ENCODE results near the gene FHOD3. TPM values are rescaled to one million over a fixed set of nuclear protein-coding genes. Genes with fewer than 3 reads are reported as not detected.

Gene FHOD3
- total and polyA plus RNA-seq, 10 donors: 1.2 to 2.7 (median 1.9) TPM

DNA sequence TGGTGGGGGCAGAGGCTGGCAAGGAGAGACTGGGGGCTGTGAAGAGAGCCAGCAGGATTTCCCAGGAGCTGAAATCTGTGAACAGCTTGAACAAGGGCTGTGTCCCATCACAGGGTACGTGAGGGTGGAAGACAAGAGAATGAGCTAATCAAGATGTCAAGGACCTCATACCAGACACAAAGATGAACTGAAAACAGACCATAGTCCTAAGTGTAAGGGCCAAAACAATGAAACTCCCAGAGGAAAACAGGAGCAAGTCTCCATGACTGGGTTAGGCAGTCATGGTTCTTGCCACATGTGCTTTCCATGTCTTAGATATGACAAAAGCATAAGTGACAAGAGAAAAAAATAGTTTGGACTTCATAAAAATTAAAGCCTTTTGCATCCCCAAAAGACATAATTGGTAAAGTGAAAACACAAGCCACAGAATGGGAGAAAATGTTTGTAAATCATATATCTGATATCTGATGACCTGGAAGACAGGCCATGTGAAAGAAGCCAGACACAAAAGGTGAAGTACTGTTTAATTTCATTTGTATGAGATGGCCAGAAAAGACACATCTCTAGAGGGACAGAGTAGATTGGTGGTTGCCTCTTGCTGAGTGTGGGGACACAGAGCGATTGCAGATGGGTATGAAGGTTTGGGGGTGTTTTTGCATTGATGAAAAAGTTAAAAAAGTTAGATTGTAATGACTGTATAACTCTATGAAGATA, 67.6 kb downstream of the FHOD3 start:
- H3K4me3 ChIP-seq: no peak overlapping the region
- H3K27ac ChIP-seq: no peak overlapping the region
- intact Hi-C loops (cut with DNase I; ENCODE audit: low total_unique reads): no loop called here

DNA sequence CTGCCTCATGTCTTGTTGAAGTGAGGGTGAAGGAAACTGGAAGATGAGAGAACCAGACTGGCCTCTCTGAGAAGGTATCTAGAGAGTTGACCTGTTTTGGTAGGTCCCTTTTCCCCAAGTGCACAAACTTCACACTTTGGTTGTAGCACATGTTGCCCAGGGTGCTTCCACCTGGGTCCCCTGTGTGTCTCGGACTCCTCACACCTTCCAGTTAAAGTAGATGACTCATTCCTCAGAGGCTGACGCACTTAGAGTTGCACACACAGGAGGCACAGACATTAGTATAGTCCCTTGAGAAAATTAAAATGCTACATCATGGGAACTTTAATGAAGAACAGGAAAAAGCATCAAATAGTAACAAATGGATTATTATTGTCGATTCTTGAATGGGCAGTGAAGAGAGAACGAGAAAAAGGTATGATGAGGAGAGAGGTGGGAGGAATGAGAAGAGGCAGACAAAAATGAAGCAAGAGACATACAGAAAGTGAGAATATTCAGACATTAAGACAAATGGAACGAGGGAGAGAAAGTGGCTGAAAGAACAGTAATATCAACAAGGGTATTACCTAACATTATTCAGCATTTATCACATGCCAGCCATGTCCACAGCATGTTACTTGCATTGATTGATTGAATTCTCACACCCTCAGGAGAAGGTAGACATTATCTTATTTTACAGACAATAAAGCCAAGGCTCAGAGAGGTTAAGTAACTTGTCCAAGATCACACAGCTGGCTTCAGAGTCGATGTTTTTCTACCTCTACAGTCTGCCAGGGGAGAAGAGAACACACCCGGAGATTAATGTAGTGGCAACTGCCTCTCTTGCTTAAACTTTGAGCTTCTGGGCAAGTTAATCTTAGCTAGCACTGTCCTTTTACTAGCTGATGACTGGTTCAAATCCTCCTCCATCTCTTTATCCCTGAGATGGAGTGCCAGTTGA, 68.6 kb downstream of the FHOD3 start:
- DNase-seq: no peak
- Histone ChIP-seq H3K9me3 (peaks cover 0 to 8% (median 0%) of the 10 kb centered on the region in 8 donors), H3K36me3 (no peaks in the 10 kb centered on the region), H3K4me1 (peaks cover 0 to 6% (median 0%) of the 10 kb centered on the region in 6 donors), H3K4me3 (no peak overlapping the region), H3K27ac (no peak overlapping the region), H3K27me3 (replicated peaks in 1 of 7) (peaks cover 0 to 3% (median 0%) of the 10 kb centered on the region in 7 donors)
- WGBS, 5 donors: 82 to 91% (median 87%) methylated on average over 7 of the region's 7 CpGs
- TF ChIP-seq POLR2A (IDR thresholded peaks at IDR 0.05): no peak
- no peak for TF ChIP-seq POLR2AphosphoS5 (IDR thresholded peaks at IDR 0.05)
- TF ChIP-seq CTCF (IDR thresholded peaks at IDR 0.05 in 8 of 11, conservative IDR thresholded peaks at IDR 0.05 in 3 of 11): no peak
- intact Hi-C loops (cut with DNase I; ENCODE audit: low total_unique reads): no loop called here

More for the DNA sequence above, 67.6 kb downstream of the FHOD3 start:
- no peak for DNase-seq
- Histone ChIP-seq H3K36me3 (no peaks in the 10 kb centered on the region), H3K27me3 (replicated peaks in 1 of 7) (peaks cover 0 to 3% (median 0%) of the 10 kb centered on the region in 7 donors), H3K4me1 (peaks cover 0 to 6% (median 0%) of the 10 kb centered on the region in 6 donors), H3K9me3 (peaks cover 0 to 8% (median 0%) of the 10 kb centered on the region in 8 donors)
- WGBS, 5 donors: 49 to 76% (median 69%) methylated on average over 2 of the region's 2 CpGs
- TF ChIP-seq CTCF (IDR thresholded peaks at IDR 0.05 in 8 of 11, conservative IDR thresholded peaks at IDR 0.05 in 3 of 11) (no peak), POLR2AphosphoS5 (IDR thresholded peaks at IDR 0.05) (no peak), POLR2A (IDR thresholded peaks at IDR 0.05) (no peak)

DNA sequence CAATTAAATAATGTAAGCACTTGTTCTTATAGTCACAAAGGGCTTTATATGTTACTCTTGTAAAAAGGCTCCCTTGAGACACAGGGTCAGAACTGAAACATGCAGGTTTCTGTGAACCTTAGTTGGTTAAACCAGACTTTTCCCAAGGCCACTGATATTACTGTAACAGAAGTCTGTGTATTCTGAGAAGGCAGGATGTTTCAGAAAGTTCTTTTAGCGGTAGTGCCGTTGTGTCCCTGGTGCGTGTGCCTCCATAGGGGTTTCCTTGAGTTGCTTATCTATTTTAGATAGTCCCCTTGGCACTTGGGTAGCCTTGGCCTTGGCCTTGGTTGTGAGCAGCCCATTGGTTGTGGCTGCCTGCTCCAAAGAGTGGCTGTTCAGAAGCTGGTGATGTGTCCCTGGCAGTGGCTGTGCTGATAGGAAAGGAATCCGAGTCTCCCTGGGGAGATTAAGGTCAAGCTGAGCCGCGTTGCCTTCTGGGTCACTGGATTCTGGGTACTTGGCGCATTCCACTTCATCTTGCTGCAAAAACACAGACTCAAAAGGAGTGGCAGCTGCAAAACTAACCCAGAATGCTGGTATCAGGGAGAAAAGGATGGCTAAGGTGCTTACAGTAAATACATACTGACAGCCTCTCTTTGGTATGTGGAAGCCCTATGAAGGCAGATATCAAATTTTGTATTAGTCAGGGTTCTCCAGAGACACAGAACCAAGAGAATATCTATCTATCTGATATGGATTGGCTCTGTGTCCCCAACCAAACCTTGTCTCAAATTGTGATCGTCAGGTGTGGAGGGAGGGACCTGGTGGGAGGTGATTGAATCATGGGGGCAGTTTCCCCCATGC, 69.7 kb downstream of the FHOD3 start:
- WGBS, 5 donors: 46 to 78% (median 67%) methylated on average over 8 of the region's 8 CpGs
- Histone ChIP-seq H3K27me3 (replicated peaks in 1 of 7) (peaks cover 0 to 5% (median 0%) of the 10 kb centered on the region in 7 donors), H3K4me3 (no peak overlapping the region), H3K4me1 (peaks cover 0 to 6% (median 0%) of the 10 kb centered on the region in 6 donors), H3K9me3 (peaks cover 0 to 8% (median 0%) of the 10 kb centered on the region in 8 donors), H3K27ac (peak overlapping the region in 2 of 8 donors; percentile 1 to 2), H3K36me3 (no peaks in the 10 kb centered on the region)
- intact Hi-C loops (cut with DNase I; ENCODE audit: low total_unique reads): no loop called here
- TF ChIP-seq CTCF (IDR thresholded peaks at IDR 0.05 in 8 of 11, conservative IDR thresholded peaks at IDR 0.05 in 3 of 11) (no peak), POLR2A (IDR thresholded peaks at IDR 0.05) (no peak), POLR2AphosphoS5 (IDR thresholded peaks at IDR 0.05) (no peak)
- DNase-seq: no peak

Data from spleen (tissue), 11 donors.